HG02678 (cell line): Measurements from ENCODE around the gene NME5.
"Not testable (repeated sequence)": the region's sequence is repeated elsewhere in the genome, so short reads cannot be mapped to it uniquely, and the experiment has no call there.

Source experiments
- ATAC-seq: cut with Tn5 transposase; IDR thresholded peaks from one replicate; pipeline ENCODE4 v1.9.1; 2021; ENCODE audit warnings: mild to moderate bottlenecking, moderate library complexity; ENCODE audit not compliant: unreplicated experiment

Gene NME5, protein sequence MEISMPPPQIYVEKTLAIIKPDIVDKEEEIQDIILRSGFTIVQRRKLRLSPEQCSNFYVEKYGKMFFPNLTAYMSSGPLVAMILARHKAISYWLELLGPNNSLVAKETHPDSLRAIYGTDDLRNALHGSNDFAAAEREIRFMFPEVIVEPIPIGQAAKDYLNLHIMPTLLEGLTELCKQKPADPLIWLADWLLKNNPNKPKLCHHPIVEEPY

DNA sequence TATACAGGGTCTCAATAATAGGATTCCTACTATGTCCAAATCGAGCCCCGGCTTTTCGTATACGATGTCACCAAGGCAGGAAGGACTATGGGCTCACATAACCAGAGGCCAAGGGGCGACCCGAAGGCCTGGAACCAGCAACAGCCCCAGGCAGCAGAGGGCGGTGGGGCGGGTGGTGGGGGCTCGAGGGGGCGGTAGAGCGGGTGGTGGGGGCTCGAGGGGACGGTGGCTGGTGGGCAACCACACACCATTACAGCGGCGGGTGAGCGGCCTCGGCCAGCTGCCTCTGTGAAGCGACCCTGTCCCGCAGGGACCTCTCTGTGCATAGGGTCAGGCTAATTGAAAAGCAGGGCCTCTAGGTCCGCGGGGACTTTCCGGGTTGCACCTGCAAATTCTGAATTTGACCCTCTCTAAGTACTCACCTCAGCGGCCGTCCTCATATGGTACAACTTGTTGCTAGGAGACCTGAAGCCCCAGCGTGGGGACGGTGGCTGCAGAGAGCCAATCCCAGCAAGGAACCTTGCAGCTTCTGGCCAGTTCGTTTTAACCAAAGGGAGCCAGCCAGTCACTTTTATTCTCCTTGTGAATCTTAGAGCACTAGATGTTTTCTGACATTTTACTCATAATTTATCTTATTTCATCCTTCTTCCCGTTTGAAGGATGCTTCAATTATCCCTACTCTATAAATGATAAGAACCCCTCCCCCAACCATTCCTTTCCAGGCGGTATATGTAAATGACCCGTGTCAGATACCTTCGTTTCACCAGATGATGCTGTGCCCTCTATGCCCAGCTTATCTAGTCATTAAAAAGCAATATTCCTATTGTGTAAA lies at the start of gene NME5:
TSS of gene NME5 (minus strand) at position 480 of the 832 bp plus-strand sequence. CDS start 648 bp downstream, outside the sequence.
- no peak for ATAC-seq

DNA sequence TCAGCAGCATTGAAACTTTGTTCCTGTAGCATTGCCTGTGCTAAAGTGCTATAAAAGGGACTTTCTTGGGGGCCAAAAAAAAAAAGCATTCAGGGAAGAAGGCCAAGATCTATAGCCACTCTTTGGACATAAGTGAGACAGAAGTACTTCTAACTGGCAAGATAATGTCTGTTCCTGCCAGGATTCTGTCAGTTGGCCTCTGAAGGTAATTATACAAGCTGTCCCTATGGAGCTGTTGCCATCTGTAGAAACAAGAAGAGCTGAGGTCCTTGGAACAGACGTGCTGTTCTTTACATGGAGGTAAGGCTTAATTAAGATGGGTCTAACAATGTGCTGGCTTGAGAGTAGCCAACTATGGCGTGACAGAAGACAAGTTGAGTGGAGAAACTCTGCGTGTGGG lies 49.4 kb upstream of the NME5 start:
- ATAC-seq, result no peak

DNA sequence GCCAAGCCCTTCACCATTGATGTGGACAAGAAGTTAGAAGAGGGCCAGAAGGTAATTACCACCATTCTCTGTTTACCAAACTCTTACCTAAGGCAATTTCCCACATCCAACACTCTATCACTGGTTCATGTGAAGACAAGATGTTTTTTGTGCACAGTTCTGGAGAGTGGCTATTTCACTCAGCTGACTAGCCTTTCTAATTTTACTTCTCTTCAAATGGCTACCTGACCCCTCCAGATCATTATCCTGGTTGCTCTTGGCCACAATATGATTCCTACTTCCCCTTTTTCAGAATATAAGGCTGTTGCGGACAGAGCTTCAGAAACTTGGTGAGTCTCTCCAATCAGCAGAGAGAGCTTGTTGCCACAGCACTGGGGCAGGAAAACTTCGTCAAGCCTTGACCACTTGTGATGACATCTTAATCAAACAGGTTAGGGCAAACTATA lies 46.8 kb upstream of the NME5 start:
- ATAC-seq, result peak; percentile 54

DNA sequence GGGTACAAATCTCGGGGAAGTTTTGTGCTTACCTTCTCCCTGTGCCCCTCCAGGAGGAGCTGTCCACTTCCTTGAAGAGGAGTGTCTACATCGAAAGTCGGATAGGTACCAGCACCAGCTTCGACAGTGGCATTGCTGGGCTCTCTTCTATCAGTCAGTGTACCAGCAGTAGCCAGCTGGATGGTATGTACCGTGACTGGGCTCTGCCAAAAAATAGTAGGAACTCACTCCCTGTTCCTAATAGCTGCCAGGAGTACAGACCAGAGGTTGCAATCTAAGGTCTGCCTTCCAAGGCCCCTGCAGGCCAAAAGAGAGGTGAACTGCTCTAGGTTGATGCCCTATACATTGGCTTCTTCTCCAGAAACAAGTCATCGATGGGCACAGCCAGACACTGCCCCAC lies 43.6 kb upstream of the NME5 start:
- ATAC-seq, result no peak

DNA sequence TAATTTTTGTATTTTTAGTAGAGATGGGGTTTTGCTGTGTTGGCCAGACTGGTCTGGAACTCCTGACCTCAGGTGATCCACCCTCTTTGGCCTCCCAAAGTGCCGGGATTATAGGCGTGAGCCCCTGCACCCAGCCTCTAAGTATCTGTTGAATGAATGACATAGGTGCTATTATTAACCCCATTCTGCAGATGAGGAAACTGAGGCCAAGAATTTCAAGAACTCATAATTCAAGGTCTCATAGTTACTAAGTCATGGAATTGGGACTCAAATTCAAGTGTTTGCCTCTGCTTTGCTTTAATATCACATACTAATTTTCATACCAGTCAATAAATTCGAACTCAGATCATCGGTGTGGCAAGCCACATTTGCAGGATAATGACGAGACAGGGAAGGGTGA lies 41.6 kb upstream of the NME5 start:
- ATAC-seq, result no peak

DNA sequence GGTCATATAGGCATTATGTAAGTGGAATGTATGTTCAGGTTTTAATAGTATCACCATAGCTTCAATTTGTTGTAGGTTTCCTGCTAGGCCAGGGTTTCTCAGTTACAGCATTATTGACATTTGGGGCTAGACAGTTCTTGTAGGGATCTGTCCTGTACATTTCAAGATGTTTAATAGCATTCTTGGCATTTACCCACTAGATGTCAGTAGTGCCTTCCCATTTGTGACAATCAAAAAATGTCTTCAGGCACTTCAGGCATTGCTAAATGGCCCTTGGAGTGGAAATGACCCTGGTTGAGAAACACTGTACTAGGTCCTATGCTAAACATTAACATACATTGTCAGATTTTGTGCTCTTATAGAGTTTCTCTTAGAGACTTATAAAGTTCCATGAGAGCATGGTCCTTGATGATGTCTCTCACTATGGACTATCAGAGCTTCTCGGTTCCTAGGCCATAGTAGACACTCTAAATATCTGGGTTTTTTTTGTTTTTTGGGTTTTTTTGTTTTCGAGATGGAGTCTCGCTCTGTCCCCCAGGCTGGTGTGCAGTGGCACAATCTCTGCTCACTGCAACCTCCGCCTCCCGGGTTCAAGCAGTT lies 41.1 kb upstream of the NME5 start:
- ATAC-seq, result no peak

DNA sequence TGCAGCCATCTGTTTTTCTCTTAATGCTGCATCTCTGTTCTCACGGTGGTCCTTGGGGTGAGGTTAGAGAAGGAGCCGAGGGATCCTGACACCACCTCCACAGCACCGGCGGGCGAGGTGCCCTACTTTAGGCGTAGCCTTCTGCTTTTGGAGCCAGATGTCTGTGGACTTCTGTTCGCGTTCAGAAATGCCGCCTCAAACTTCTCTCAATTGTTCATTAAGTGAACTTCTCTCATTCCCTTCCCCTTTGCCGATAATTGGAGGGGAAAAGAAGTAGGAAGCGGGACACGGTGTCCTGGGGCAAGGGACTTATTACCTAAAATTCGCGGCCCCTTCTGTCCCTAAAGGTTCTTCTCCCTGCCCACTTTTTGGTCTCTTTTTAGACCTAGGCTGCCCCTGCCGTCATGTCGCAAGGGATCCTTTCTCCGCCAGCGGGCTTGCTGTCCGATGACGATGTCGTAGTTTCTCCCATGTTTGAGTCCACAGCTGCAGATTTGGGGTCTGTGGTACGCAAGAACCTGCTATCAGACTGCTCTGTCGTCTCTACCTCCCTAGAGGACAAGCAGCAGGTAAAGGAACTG lies 40.1 kb upstream of the NME5 start:
- no peak for ATAC-seq

DNA sequence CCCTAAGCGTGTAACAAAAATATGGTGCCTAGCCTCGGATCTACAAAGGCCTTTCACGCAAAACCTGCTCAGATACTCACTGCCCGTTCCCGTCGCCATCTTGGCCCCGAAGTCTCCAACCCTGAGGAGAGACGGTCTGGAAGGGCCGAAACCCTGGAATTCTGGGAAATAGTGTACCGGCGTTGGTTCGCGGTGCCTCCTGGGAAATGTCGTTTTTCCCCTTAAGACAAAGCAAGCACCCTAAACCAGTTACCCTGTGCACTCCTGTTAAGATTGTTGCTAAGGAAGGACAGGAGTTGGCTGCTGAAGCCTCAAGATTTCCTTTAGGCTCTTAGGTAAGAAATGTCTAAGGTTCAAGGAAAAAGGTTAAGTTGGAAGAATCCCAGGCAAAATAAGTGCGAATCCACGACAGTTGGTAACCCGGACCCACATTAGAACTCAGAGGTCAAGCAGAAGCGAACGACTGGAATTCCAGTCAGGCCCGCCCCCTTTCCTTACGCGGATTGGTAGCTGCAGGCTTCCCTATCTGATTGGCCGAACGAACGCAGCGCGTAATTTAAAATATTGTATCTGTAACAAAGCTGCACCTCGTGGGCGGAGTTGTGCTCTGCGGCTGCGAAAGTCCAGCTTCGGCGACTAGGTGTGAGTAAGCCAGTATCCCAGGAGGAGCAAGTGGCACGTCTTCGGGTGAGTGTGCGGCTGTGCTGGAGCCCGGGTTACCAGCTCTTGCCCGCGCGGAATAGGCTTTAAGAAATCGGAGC lies 39.5 kb upstream of the NME5 start, which contains the start of the genes BRD8 and KIF20A:
TSS of gene BRD8 (minus strand) at position 115 of the 761 bp plus-strand sequence. CDS start at position 99, 16 bp downstream.
TSS of gene KIF20A (plus strand) at position 597 of the 761 bp plus-strand sequence. CDS start 569 bp downstream, outside the sequence.
- peak; percentile 83 for ATAC-seq

DNA sequence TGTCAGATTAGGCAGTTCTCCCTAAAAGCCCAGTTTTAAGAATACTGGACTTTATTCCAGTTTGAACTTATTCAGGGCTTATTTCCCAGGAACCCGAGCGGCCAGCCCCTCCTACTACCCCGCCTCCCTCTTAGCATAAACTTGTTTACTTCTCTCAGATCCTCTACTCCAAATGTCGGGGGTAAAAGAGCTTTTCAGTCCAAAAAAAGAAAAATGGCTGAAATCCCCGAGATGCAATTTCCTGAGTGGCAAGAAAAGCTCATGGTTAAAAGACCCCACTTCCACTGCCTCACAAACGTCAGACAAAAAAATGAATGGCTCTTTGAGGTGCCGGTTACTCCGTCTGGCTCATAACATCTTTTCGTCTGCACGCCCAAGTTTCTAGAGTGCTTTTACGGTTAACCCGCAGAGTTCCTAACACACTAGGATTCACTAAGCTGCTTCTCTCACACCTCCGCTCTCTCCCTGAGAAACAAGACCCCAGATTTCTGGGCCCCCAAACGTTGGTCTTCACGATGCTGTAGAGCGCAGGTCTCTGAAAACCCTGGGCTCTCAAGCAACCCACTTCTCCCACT lies 38.8 kb upstream of the NME5 start:
- ATAC-seq, result peak; percentile 4

DNA sequence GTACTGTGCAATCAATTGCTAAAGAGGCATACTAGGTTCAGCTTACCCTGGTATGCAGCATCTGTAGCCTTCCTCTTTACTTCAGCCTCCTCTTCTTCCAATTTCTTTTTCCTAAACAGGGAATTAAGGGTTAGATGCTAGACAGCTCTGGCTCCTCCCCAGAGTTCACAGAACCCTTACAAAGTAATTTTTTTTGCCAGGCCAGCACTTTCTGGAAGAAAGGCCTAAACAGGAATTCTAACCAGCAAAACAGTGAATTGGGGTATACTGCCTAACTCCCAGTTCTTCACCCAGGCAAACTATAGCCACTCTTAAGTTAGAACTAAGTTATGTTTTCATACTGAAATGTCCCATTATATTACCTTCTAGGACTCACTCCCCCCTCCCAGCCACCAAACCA lies 31.1 kb upstream of the NME5 start:
- ATAC-seq, result no peak

DNA sequence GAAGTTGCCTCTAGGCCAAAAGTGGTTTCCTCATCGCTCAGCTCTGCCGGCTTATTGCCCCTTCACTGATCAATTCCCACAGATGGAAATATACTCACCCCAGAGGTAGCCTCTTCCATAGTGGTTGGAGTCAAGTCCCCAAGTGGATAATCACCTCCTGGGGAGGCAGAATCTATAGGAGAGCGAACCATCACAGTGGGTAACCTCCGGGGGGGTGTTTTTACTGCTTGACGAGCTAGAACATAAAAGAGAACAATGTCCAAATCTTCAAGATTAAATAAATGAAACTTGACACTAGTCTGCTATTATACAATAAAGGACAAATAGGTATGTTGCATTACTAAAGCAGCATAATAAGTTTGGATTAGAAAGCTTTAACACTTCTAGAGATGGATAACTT lies 29.9 kb upstream of the NME5 start:
- ATAC-seq, result no peak

DNA sequence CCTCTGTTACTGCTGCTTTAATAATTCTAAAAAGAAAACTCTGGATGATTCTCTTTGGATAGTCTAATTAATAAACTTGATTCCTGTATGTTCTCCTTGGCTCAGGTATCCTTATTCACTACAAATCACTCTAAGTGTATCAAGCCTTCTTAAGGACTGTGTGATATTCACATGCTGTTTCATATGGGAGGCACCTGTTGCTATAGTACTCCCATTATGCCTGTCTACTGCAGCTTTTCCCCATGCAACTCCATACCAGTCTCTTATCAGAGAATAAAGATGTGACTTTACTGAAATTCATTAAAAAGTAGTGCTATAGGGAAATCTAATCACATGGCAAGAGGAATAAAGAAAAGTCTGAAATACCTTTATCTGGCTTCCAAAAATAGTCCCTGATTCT lies 24.5 kb upstream of the NME5 start:
- no peak for ATAC-seq

DNA sequence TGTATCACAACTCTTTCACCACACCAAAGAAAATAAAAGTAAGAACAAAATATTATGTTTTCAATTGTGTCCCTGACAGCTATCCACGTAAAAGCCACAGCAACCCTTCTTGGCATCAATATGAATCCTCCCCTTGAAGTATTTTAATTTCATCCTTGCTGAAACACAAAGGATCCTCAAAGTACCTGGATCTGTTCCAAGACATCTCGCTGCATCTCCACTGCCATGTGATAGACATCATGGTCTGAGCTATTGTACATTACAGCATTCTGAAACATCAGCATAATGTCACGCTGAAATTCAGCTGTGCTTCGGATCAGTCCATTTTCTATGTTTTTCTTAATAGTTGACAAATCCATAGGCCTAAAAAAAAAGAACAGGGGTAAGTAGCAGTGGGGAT lies 21.5 kb upstream of the NME5 start:
- ATAC-seq, result no peak

DNA sequence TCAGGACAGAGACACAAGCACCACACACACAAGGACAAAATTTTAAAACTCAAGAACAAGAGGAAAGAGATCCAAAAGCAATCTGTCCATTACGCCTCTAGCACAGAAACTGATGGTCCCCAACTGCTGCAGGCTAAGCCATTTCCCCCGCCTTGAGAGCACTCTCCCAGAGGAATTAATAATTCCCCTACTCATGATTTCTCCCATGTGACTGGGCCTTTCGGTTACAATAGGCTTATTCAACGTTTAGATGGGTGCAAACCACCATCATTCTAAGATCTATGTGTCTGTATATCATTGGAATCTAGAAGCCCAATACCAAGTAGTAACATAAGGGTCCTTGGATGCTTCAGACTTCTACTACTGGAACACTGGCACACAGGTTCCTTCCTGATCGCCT lies 20.4 kb upstream of the NME5 start:
- ATAC-seq, result no peak

DNA sequence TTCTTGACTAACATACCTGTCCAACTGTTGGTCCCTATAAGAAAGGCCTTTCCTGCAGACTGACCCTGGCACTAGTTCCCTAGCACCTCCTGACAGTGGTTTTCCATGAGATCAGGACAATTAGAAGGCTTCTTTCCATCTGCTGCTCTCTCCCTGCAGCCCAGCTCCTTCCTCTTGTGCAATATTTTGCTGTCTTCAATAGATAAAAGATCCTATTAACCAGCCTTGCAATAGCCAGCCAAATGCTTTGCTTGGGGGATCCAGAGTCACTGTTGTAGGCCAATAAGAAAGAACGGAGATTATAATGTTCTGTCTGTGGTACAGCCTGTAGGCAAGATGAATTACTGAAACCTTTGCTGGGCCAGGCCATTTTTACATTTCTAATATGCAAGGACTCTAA lies 18.4 kb upstream of the NME5 start:
- no peak for ATAC-seq

DNA sequence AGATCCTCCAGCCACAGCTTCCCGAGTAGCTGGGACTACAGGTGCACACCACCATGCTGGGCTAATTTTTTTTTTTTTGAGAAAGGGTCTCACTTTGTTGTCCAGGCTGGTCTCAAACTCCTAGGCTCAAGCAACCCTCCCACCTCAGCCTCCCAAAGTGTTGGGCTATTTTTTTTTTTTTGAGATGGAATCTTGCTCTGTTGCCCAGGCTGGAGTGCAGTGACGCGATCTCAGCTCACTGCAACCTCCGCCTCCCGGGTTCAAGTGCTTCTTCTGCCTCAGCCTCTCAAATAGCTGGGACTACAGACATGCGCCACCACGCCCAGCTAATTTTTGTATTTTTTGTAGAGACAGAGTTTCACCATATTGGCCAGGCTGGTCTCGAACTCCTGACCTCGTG lies 16.7 kb upstream of the NME5 start:
- not testable (repeated sequence) for ATAC-seq

DNA sequence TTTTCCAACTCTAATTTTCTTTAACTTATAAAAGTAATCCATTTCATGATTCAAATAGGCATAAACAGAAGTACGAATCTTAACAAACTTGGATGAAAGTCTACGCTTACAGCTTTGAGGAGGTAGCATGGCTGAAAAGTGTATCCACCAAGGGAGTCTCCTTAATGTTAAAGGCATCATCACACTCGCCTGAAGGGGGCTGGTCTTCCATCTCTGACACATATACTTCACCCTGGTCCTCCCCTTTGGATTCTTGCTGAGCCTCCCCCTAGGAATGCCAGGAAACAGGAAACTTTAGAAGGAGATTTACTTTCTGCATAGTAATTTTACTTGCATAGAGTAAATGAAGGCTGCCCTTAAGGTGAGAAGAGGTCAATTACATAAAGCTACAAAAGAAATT lies 10.3 kb upstream of the NME5 start:
- ATAC-seq, result no peak

DNA sequence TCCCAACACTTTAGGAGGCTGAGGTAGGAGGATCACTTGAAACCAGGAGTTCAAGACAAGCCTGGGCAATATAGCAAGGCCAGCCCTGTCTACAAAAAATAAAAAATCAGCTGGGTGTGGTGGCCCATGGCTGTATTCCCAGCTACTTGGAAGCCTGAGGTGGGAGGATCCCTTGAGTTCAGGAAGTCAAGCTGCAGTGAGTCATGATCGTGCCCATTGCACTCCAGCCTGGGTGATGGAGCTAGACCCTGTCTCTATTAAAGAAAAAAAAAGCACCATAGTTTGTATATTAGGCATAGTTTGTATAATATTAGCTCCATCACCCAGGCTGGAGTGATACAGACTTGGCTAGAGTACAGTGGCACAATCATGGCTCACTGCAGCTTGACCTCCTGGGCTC lies 9.6 kb upstream of the NME5 start:
- ATAC-seq, result no peak

DNA sequence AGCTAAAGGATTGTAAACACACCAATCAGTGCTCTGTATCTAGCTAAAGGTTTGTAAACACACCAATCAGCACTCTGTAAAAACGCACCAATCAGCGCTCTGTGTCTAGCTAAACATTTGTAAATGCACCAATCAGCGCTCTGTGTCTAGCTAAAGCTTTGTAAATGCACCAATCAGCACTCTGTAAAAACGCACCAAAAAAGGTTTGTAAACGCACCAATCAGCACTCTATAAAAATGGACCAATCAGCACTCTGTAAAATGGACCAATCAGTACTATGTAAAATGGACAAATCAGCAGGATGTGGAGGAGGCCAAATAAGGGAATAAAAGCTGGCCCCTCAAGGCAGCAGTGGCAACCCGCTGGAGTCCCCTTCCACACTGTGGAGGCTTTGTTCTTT lies 4.3 kb upstream of the NME5 start:
- ATAC-seq, result not testable (repeated sequence)

DNA sequence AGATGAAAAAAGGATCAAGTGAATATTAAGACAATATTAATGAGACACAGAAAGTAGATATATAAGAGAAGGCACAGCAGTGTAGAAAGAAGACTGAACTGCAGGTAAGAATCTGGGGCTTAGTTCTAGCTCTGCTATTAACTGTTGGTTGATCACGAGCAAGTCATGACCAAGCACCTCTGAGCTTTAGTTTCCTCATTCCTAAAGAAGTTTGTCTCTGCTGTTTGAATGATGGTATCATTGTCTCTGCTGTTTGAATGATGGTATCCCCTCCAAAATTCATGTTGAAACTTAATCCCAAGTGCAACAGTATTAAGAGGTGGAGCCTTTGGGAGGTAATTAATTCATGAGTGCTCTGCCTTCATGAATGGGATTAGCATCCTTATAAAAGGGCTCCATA lies 2.5 kb upstream of the NME5 start:
- no peak for ATAC-seq
